Right ventricle myocardium superior (tissue), 1 donor: ENCODE data around the gene VSTM2A. TPM values are rescaled to one million over a fixed set of nuclear protein-coding genes. Genes with fewer than 3 reads are reported as not detected.
"Not testable (repeated sequence)": the region's sequence is repeated elsewhere in the genome, so short reads cannot be mapped to it uniquely, and the experiment has no call there.

Experiments used
- ATAC-seq: fragments of 200-7000 bp; cut with Tn5 transposase; one replicate; pipeline ENCODE4 v1.9.1; 2020; ENCODE audit warnings: mild to moderate bottlenecking; ENCODE audit not compliant: poor library complexity
- DNase-seq: peaks from one replicate; pipeline ENCODE4 v3.0.0-alpha.2; 2020
- intact Hi-C: fragments of 100-400 bp; cut with DNase I; formaldehyde crosslinking; loops from one replicate; pipeline ENCODE4 v1.11.2; 2022
- long read RNA-seq: library from polyadenylated mRNA; unstranded; transcript quantifications from one replicate; pipeline ENCODE4 v2.0.0, GENCODE V29; 2021
- total RNA-seq: library from RNA; stranded (reverse); fragmentation: NEBNext Ultra II Directional; extraction: Animal tissue kit (Norgen Biotek cat#: 25700); gene quantifications from one replicate; pipeline ENCODE4 v1.2.1, GENCODE V29; 2021
- donor health status: DM: no; HTN: yes; CAD: no; lungs with severe emphysema.

VSTM2A gene
- not detected for total RNA-seq
- long read RNA-seq: 0 reads

GRCh38 chr7:54541669-54542625, at the start of gene VSTM2A:
VSTM2A (plus strand) TSS chr7:54542375; CDS start chr7:54542731, 356 bp downstream.
- ATAC-seq: peak; percentile 41
- intact Hi-C loops: no loop called here
- DNase-seq: peak; percentile 43

- DNase-seq, intact Hi-C loops, ATAC-seq: not testable (repeated sequence)
Observed at GRCh38 chr7:54504531-54504930, 37.6 kb upstream of the VSTM2A start.

- no peak for ATAC-seq
- DNase-seq: no peak
- intact Hi-C loops: no loop called here
Observed at GRCh38 chr7:54529568-54529967, 12.6 kb upstream of the VSTM2A start.

GRCh38 chr7:54538122-54538521, 4.1 kb upstream of the VSTM2A start:
- no peak for DNase-seq
- no peak for ATAC-seq
- intact Hi-C loops: no loop called here

GRCh38 chr7:54543051-54543488, 895 bp downstream of the VSTM2A start:
- no peak for DNase-seq
- ATAC-seq: no peak
- intact Hi-C loops: no loop called here

- ATAC-seq (no peak), DNase-seq (no peak)
- intact Hi-C loops: no loop called here
Observed at GRCh38 chr7:54544149-54544526, 2.0 kb downstream of the VSTM2A start.

- DNase-seq (no peak), ATAC-seq (no peak)
- intact Hi-C loops: no loop called here
Observed at GRCh38 chr7:54544527-54545240, 2.5 kb downstream of the VSTM2A start.

- intact Hi-C loops: no loop called here
- DNase-seq: no peak
- ATAC-seq: no peak
Observed at GRCh38 chr7:54545241-54545563, 3.0 kb downstream of the VSTM2A start.

GRCh38 chr7:54546081-54546985, 4.2 kb downstream of the VSTM2A start:
- intact Hi-C loops: no loop called here
- DNase-seq (no peak), ATAC-seq (no peak)

- intact Hi-C loops: no loop called here
- ATAC-seq (no peak), DNase-seq (no peak)
Observed at GRCh38 chr7:54546986-54547314, 4.8 kb downstream of the VSTM2A start.

- no peak for ATAC-seq
- intact Hi-C loops: no loop called here
- no peak for DNase-seq
Observed at GRCh38 chr7:54550471-54550870, 8.3 kb downstream of the VSTM2A start.

- intact Hi-C loops: no loop called here
- ATAC-seq (no peak), DNase-seq (no peak)
Observed at GRCh38 chr7:54556121-54556520, 13.9 kb downstream of the VSTM2A start.

GRCh38 chr7:54559401-54559800, 17.2 kb downstream of the VSTM2A start:
- ATAC-seq: no peak
- DNase-seq: no peak
- intact Hi-C loops: no loop called here

- DNase-seq (no peak), ATAC-seq (no peak)
- intact Hi-C loops: no loop called here
Observed at GRCh38 chr7:54560198-54560597, 18.0 kb downstream of the VSTM2A start.

- intact Hi-C loops: no loop called here
- DNase-seq (no peak), ATAC-seq (no peak)
Observed at GRCh38 chr7:54560723-54561122, 18.5 kb downstream of the VSTM2A start.

- ATAC-seq (no peak), DNase-seq (no peak)
- intact Hi-C loops: no loop called here
Observed at GRCh38 chr7:54563329-54563916, 21.2 kb downstream of the VSTM2A start.

GRCh38 chr7:54565432-54565831, 23.3 kb downstream of the VSTM2A start:
- ATAC-seq: no peak
- no peak for DNase-seq
- intact Hi-C loops: no loop called here

- intact Hi-C loops: no loop called here
- DNase-seq (no peak), ATAC-seq (no peak)
Observed at GRCh38 chr7:54581511-54581910, 39.3 kb downstream of the VSTM2A start.
